ENCODE results near the gene LMF1. TPM values are rescaled to one million over a fixed set of nuclear protein-coding genes. Genes with fewer than 3 reads are reported as not detected.

LMF1 gene
- total RNA-seq, 2 experiments from 2014 or later: 9.5 to 12.2 TPM

DNA sequence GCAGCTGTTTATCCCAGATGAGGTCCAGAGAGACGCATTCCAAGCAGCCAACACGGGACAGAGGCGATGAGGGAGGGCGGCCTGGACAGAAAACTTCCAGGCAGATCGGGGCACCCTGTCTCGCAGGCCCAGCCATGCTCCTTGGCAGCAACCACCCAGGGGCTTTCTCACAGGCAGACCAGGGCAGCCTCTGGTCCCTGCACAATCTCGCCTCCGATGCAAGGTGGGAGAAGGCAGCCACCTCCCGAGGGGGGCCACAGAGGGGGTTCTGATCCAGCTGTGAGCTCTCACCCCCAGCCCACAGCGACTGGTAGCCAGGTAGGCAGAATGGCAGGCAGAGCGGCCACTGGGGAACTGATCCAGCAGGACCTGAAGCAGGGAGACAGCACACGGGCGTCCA lies 48.7 kb downstream of the LMF1 start:
- peaks cover 5% of the 10 kb centered on the region for H3K9me3 Mint-ChIP-seq (ENCODE audit: low read depth)

DNA sequence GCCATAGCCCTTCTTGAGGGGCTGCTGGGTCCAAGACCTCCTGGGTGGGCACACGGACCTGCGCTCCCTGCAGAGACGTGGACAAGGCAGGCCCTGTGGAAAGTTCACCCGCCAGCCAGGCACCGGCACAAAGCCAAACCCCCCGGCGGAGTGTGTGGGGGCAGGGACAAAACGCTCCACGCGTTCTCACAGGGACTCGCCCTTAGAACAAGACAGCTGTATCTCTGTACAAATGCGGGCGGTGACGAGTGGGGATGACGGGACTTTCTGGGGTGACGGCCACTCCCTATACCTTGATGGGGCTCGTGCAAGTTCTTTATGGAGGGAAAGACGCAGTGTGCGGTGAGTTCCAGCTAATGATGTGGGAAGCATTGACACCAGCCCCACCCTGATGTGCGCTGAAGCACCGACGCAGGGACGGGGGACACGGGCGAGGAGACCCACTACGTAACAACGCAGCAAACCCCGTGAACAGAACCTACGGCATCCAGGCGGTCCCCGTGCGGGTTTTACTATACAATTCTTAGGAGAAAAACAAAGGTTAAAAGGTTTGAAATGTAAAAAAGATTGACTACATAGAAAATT lies 49.4 kb downstream of the LMF1 start:
- Mint-ChIP-seq H3K4me3 (no peak overlapping the region), H3K27me3 (no peaks in the 10 kb centered on the region), H3K9me3 (ENCODE audit: low read depth) (peaks cover 4% of the 10 kb centered on the region), H3K27ac (no peak overlapping the region), H3K4me1 (no peaks in the 10 kb centered on the region), H3K36me3 (ENCODE audit: low read depth) (peaks cover 9% of the 10 kb centered on the region)
- DNase-seq: no peak
- no peak for ATAC-seq
- ChIA-PET POLR2A (no interaction called here), CTCF (no interaction called here)
- intact Hi-C loops (cut with DNase I, micrococcal nuclease): no loop called here

More for the DNA sequence above, 48.7 kb downstream of the LMF1 start:
- Mint-ChIP-seq H3K4me3 (no peak overlapping the region), H3K27ac (no peak overlapping the region), H3K27me3 (no peaks in the 10 kb centered on the region), H3K36me3 (ENCODE audit: low read depth) (peaks cover 10% of the 10 kb centered on the region), H3K4me1 (no peaks in the 10 kb centered on the region)
- no peak for DNase-seq
- ChIA-PET POLR2A (no interaction called here), CTCF (no interaction called here)
- intact Hi-C loops (cut with DNase I, micrococcal nuclease): no loop called here
- no peak for ATAC-seq

- H3K36me3 Mint-ChIP-seq (ENCODE audit: low read depth): peaks cover 6% of the 10 kb centered on the region
- ATAC-seq: no peak
- H3K9me3 Mint-ChIP-seq (ENCODE audit: low read depth): no peaks in the 10 kb centered on the region
- H3K27ac Mint-ChIP-seq: no peak overlapping the region
- ChIA-PET CTCF (no interaction called here), POLR2A (no interaction called here)
- no peak overlapping the region for H3K4me3 Mint-ChIP-seq
- intact Hi-C loops (cut with DNase I, micrococcal nuclease): no loop called here
- H3K4me1 Mint-ChIP-seq: no peaks in the 10 kb centered on the region
- DNase-seq: no peak
- no peaks in the 10 kb centered on the region for H3K27me3 Mint-ChIP-seq
These were observed 50.1 kb downstream of the LMF1 start for GRCh38 chr16:920717-921116.

DNA sequence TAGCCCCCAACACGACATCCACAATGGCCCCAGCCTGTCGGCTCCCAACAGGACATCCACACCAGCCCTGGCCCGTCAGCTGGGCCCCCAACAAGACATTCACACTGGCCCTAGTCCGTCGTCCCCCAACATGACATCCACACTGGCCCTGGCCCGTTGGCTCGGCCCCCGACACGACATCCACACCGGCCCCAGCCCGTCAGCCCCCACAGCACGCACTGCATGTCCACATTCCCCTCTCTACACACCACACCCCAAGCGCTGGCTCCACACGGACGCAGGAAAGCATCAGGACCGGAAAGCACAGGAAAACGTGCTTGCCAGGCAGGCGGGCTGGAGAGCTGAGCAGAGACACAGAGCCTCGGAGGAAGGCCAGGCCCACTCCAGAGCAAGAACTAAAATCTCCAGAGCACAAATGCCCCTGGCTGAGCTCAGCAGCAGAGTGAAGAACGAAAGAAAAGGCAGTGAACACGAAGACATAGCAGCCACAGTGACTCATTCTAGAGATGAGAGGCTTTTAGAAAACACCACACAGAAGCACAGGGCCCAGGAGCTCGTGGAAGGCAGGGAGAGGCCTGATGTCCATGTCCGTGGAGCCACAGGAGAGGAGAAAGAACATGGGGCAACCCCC lies 50.6 kb downstream of the LMF1 start:
- peaks cover 6% of the 10 kb centered on the region for H3K36me3 Mint-ChIP-seq (ENCODE audit: low read depth)
- no peak overlapping the region for H3K4me3 Mint-ChIP-seq
- ATAC-seq (no peak), DNase-seq (no peak)
- no peaks in the 10 kb centered on the region for H3K27me3 Mint-ChIP-seq
- no peak overlapping the region for H3K27ac Mint-ChIP-seq
- ChIA-PET CTCF (interaction anchor here (0.5 to 0.6 kb wide), 2 partner anchors 71 to 110 kb away, joined by 3 read pairs; no protein-coding TSS in a partner anchor), POLR2A (no interaction called here)
- no peaks in the 10 kb centered on the region for H3K9me3 Mint-ChIP-seq (ENCODE audit: low read depth)
- intact Hi-C loops (cut with DNase I, micrococcal nuclease): no loop called here
- H3K4me1 Mint-ChIP-seq: no peaks in the 10 kb centered on the region

DNA sequence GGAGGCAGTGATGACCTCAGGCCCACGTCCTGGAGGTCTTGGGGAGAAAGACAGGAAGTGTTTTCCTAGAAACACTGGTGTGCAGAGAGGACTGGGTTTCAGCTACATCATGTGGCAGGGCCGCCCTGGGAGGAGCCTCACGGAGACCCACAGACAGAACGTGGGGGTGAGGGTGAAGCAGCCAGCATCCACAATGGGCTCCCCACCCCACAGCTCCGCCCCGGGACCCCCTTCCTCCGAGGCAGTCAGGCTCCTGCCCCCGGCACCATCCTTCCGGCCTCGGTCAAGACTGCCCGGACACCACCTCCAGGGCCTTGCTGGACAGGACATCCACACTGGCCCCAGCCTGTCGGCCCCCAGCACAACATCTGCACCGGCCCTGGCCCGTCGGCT lies 51.1 kb downstream of the LMF1 start:
- no peak overlapping the region for H3K4me3 Mint-ChIP-seq
- CTCF ChIA-PET: interaction anchor here (0.5 to 0.6 kb wide), 2 partner anchors 71 to 109 kb away, joined by 3 read pairs; no protein-coding TSS in a partner anchor
- H3K4me1 Mint-ChIP-seq: no peaks in the 10 kb centered on the region
- POLR2A ChIA-PET: no interaction called here
- H3K27me3 Mint-ChIP-seq: no peaks in the 10 kb centered on the region
- ATAC-seq: no peak
- no peak for DNase-seq
- H3K36me3 Mint-ChIP-seq (ENCODE audit: low read depth): peaks cover 6% of the 10 kb centered on the region
- H3K27ac Mint-ChIP-seq: no peak overlapping the region
- intact Hi-C loops (cut with DNase I, micrococcal nuclease): no loop called here
- no peaks in the 10 kb centered on the region for H3K9me3 Mint-ChIP-seq (ENCODE audit: low read depth)

GRCh38 chr16:918741-919657 lies 51.8 kb downstream of the LMF1 start:
- Mint-ChIP-seq H3K36me3 (ENCODE audit: low read depth) (peaks cover 6% of the 10 kb centered on the region), H3K4me1 (no peaks in the 10 kb centered on the region), H3K27me3 (no peaks in the 10 kb centered on the region), H3K27ac (no peak overlapping the region), H3K4me3 (no peak overlapping the region), H3K9me3 (ENCODE audit: low read depth) (no peaks in the 10 kb centered on the region)
- intact Hi-C loops (cut with DNase I, micrococcal nuclease): no loop called here
- ChIA-PET CTCF (interaction anchor here (0.6 kb wide), 1 partner anchor 70 kb away, joined by 3 read pairs; no protein-coding TSS in a partner anchor), POLR2A (no interaction called here)
- no peak for ATAC-seq
- no peak for DNase-seq

GRCh38 chr16:918068-918467 lies 52.7 kb downstream of the LMF1 start:
- H3K4me1 Mint-ChIP-seq: no peaks in the 10 kb centered on the region
- H3K9me3 Mint-ChIP-seq (ENCODE audit: low read depth): no peaks in the 10 kb centered on the region

GRCh38 chr16:917591-918061 lies 53.2 kb downstream of the LMF1 start:
- no peak overlapping the region for H3K27ac Mint-ChIP-seq

More at GRCh38 chr16:918068-918467, 52.7 kb downstream of the LMF1 start:
- H3K4me3 Mint-ChIP-seq: no peak overlapping the region
- ATAC-seq (no peak), DNase-seq (no peak)
- CTCF ChIA-PET: interaction anchor here (0.6 kb wide), 1 partner anchor 206 kb away, joined by 3 read pairs; no protein-coding TSS in a partner anchor
- H3K27me3 Mint-ChIP-seq: no peaks in the 10 kb centered on the region
- H3K36me3 Mint-ChIP-seq (ENCODE audit: low read depth): peaks cover 6% of the 10 kb centered on the region
- POLR2A ChIA-PET: no interaction called here
- intact Hi-C loops (cut with DNase I, micrococcal nuclease): no loop called here
- H3K27ac Mint-ChIP-seq: no peak overlapping the region

DNA sequence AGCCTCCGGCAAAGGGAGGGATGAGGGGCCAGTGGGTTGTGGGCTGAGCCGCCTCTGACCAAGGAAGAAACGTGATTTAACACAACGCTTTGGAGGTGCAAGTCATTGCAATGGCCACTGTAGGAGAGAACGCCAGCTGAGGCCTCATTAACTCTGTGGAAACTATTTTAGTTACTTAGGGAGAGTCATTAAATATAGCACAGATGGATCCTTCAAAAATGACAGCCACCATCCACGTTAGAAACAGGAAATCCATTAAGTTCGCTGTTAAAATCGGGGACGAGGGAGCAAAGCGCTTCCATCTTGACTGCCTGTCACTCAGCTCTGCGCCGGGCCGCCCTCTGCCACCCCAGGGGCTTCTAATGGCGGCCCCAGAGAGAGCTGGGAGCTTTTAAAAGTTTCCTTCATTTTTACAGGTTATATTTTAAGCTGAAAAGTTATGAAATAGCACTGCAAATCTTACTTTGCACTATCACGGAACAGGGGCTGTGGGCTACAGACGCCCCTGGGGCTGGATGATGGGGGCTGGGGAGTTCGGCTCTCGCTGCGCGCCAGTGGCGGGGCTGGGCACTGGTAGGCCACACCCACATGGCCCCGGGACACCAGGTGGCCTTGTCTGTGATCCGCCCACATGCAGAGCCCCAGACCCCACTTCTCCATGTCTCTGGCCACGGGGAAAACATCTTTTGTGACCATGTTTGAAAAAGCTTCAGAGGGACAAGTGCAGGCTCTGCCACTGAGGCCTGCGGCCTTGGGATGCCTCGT lies 54.6 kb downstream of the LMF1 start:
- no peak overlapping the region for H3K27ac Mint-ChIP-seq
- ChIA-PET CTCF (no interaction called here), POLR2A (no interaction called here)
- H3K9me3 Mint-ChIP-seq (ENCODE audit: low read depth): no peaks in the 10 kb centered on the region
- H3K36me3 Mint-ChIP-seq (ENCODE audit: low read depth): no peaks in the 10 kb centered on the region
- H3K4me3 Mint-ChIP-seq: no peak overlapping the region
- ATAC-seq (no peak), DNase-seq (no peak)
- intact Hi-C loops (cut with DNase I, micrococcal nuclease): no loop called here
- no peaks in the 10 kb centered on the region for H3K27me3 Mint-ChIP-seq
- H3K4me1 Mint-ChIP-seq: no peaks in the 10 kb centered on the region

More at GRCh38 chr16:917591-918061, 53.2 kb downstream of the LMF1 start:
- H3K27me3 Mint-ChIP-seq: no peaks in the 10 kb centered on the region
- H3K9me3 Mint-ChIP-seq (ENCODE audit: low read depth): no peaks in the 10 kb centered on the region
- H3K36me3 Mint-ChIP-seq (ENCODE audit: low read depth): peaks cover 6% of the 10 kb centered on the region
- ChIA-PET CTCF (interaction anchor here (0.6 kb wide), 1 partner anchor 205 kb away, joined by 3 read pairs; no protein-coding TSS in a partner anchor), POLR2A (no interaction called here)
- H3K4me3 Mint-ChIP-seq: no peak overlapping the region
- H3K4me1 Mint-ChIP-seq: no peaks in the 10 kb centered on the region
- DNase-seq (no peak), ATAC-seq (no peak)
- intact Hi-C loops (cut with DNase I, micrococcal nuclease): no loop called here

DNA sequence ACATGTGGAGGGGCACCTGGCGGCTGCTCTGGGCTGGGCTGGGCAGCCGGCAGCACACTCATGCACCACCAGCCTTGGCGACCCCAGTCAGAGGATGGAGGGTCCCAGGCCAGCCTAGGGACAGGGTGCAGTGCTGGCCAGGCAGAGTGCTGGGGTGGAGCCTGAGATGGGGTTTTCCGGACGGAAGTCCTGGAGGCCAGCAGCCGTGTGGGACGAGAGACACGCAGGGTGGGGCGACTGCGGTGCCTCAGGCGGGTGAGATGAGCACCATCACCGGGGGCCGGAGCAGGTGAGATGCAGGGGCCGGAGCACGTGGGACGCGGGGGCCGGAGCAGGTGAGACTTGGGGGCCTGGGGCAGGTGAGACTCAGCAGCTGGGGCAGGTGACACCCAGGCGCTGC lies 55.2 kb downstream of the LMF1 start:
- ChIA-PET CTCF (no interaction called here), POLR2A (no interaction called here)
- DNase-seq (no peak), ATAC-seq (no peak)
- H3K9me3 Mint-ChIP-seq (ENCODE audit: low read depth): no peaks in the 10 kb centered on the region
- H3K4me3 Mint-ChIP-seq: no peak overlapping the region
- H3K4me1 Mint-ChIP-seq: no peaks in the 10 kb centered on the region
- no peaks in the 10 kb centered on the region for H3K27me3 Mint-ChIP-seq
- no peak overlapping the region for H3K27ac Mint-ChIP-seq
- intact Hi-C loops (cut with DNase I, micrococcal nuclease): no loop called here
- no peaks in the 10 kb centered on the region for H3K36me3 Mint-ChIP-seq (ENCODE audit: low read depth)

DNA sequence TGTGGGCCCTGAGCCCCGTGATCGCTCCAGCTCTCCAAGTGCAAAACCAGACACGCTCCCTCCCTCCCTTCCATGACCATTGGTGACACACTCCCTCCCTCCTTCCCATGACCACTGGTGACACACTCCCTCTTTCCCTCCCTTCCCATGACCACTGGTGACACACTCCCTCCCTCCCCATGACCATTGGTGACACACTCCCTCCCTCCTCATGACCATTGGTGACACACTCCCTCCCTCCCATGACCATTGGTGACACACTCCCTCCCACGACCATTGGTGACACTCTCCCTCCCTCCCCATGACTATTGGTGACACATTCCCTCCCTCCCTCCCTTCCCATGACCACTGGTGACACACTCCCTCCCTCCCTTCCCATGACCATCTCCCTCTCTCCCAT lies 56.3 kb downstream of the LMF1 start:
- peak; percentile 34 for DNase-seq
- Mint-ChIP-seq H3K9me3 (ENCODE audit: low read depth) (no peaks in the 10 kb centered on the region), H3K27me3 (no peaks in the 10 kb centered on the region), H3K4me1 (no peaks in the 10 kb centered on the region), H3K27ac (no peak overlapping the region), H3K36me3 (ENCODE audit: low read depth) (peaks cover under 1% of the 10 kb centered on the region), H3K4me3 (no peak overlapping the region)
- POLR2A ChIA-PET: no interaction called here
- intact Hi-C loops (cut with DNase I, micrococcal nuclease): no loop called here
- ATAC-seq: peak; percentile 78
- CTCF ChIA-PET: no interaction called here
